H1 (cell line): ENCODE measurements around the gene NSUN2. TPM values are rescaled to one million over a fixed set of nuclear protein-coding genes. Genes with fewer than 3 reads are reported as not detected.

Source experiments
- FOSL1 ChIP-seq: IDR thresholded peaks from 2 replicates; pipeline ENCODE4 v1.6.1; 2011; ENCODE audit warnings: mild to moderate bottlenecking, low read depth, low read length, moderate library complexity; ENCODE audit not compliant: insufficient read depth
- PHF8 ChIP-seq: fragments of 200-600 bp; sonication (generic); conservative IDR thresholded peaks from 2 replicates; pipeline ENCODE4 v1.7.1; 2012; ENCODE audit warnings: low read depth, mild to moderate bottlenecking, inconsistent platforms, low read length, moderate library complexity
- RAD21 ChIP-seq, 2 experiments: IDR thresholded peaks in 1 of 2; conservative IDR thresholded peaks in 1 of 2; 2 replicates each; pipeline ENCODE4 v1.6.1; 2011; ENCODE audit warnings: low read depth in 2 of 2, low read length in 2 of 2, improper control_type of control experiment in 1 of 2, inconsistent platforms in 1 of 2, mild to moderate bottlenecking in 1 of 2, moderate library complexity in 1 of 2
- ZNF274 ChIP-seq: IDR thresholded peaks from 2 replicates; pipeline ENCODE4 v1.7.0; 2012; ENCODE audit warnings: low read length, borderline replicate concordance; ENCODE audit errors: extremely low read depth
- polyA plus RNA-seq, 7 experiments: library from polyadenylated mRNA; depleted of rRNA in 3 of 7; stranded (reverse) in 5 of 7; unstranded in 2 of 7; fragments of >200 nt in 5 of 7; fragments of 200-250 nt in 2 of 7; gene quantifications; 1 replicate in 5 of 7; 2 replicates in 1 of 7; 4 replicates in 1 of 7; pipeline versions ENCODE4 v1.2.1 to v1.2.3, GENCODE V29; 2011 to 2013; ENCODE audit warnings: missing spikeins in 2 of 7, mixed read lengths in 2 of 7
- total RNA-seq: library from RNA; stranded (reverse); fragmentation: NEBNext Ultra II Directional; extraction: Animal tissue kit (Norgen Biotek cat#: 25700); gene quantifications from 2 replicates; pipeline ENCODE4 v1.2.1, GENCODE V29; 2021

NSUN2 gene
- total and polyA plus RNA-seq, 2 of the 8 experiments (the other 6 are each of a cell fraction or from before 2014, with no cell fraction given): 47.3 to 94.7 TPM

DNA sequence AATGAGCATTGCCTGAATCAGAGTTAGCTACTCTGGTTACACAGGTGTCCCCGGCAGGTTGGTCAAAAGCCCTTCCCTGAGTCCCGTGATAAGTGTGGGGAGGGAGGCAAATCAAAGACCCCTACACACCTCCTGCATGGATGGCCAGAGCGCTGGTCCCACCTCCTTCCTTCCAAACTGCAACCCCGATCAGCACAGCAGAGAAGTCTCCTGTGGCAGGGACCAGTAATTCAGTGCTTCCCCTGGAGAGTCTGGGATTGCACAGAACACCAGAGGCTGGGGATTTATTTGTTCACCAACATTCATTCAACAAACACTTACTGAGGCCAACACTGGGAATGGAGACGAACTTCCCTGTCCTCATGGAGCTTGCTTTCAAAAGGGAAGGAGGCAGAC is 46.2 kb downstream of the NSUN2 start (continued):
- no peak for TF ChIP-seq PHF8
- TF ChIP-seq ZNF274: no peak
- no peak for TF ChIP-seq FOSL1
- no peak for TF ChIP-seq RAD21 (IDR thresholded peaks at IDR 0.05 in 1 of 2, conservative IDR thresholded peaks at IDR 0.05 in 1 of 2; ENCODE audit: low read depth in 2 of 2, low read length in 2 of 2)
